Lung (tissue), 12 donors: ENCODE results near the gene GTF2H4. TPM values are rescaled to one million over a fixed set of nuclear protein-coding genes. Genes with fewer than 3 reads are reported as not detected.
A peak's percentile ranks its signal among the peaks of the same experiment; 100 is the strongest.

Experiments used
- ATAC-seq: fragments of 200-7000 bp; cut with Tn5 transposase; one replicate; pipeline ENCODE4 v1.9.1; 2020; ENCODE audit warnings: moderate number of reproducible peaks; ENCODE audit not compliant: insufficient read depth, low FRiP score
- DNase-seq, 3 donors: peaks; one replicate each; pipeline ENCODE4 v3.0.0-alpha.2; 2013 to 2017
- H3K27ac ChIP-seq, 2 donors: one replicate each; pipeline ENCODE4 v1.5.1; 2013; ENCODE audit warnings: mild to moderate bottlenecking in 2 of 2, moderate library complexity in 2 of 2, control low read depth in 1 of 2, inconsistent platforms in 1 of 2, low read depth in 1 of 2, low read length in 1 of 2
- H3K27me3 ChIP-seq, 3 donors: one replicate each; pipeline ENCODE4 v1.5.1; 2013; ENCODE audit warnings: low read length in 2 of 3; ENCODE audit not compliant: control insufficient read depth in 3 of 3, insufficient read depth in 3 of 3
- H3K36me3 ChIP-seq, 4 donors: one replicate each; pipeline ENCODE4 v1.5.1; 2013; ENCODE audit warnings: low read length in 4 of 4, mild to moderate bottlenecking in 1 of 4, moderate library complexity in 1 of 4; ENCODE audit not compliant: control insufficient read depth in 4 of 4, insufficient read depth in 4 of 4
- H3K4me1 ChIP-seq, 5 donors: one replicate each; pipeline ENCODE4 v1.5.1; 2013; ENCODE audit warnings: low read length in 5 of 5, mild to moderate bottlenecking in 2 of 5, moderate library complexity in 1 of 5; ENCODE audit not compliant: control insufficient read depth in 5 of 5, insufficient read depth in 5 of 5
- H3K4me3 ChIP-seq: one replicate; pipeline ENCODE4 v1.5.1; 2013; ENCODE audit warnings: mild to moderate bottlenecking, control low read depth, moderate library complexity
- H3K9ac ChIP-seq, 2 donors: one replicate each; pipeline ENCODE4 v1.5.1; 2013; ENCODE audit warnings: low read length in 2 of 2, control low read depth in 1 of 2; ENCODE audit not compliant: insufficient read depth in 1 of 2
- H3K9me3 ChIP-seq, 4 donors: one replicate each; pipeline ENCODE4 v1.5.1; 2013; ENCODE audit warnings: low read length in 3 of 4, mild to moderate bottlenecking in 1 of 4, moderate library complexity in 1 of 4; ENCODE audit not compliant: control insufficient read depth in 4 of 4, insufficient read depth in 3 of 4
- CTCF ChIP-seq: IDR thresholded peaks from 2 replicates; pipeline ENCODE4 v1.5.1; 2012; ENCODE audit warnings: mild to moderate bottlenecking; ENCODE audit errors: control extremely low read depth, extremely low read depth
- whole genome bisulfite sequencing, 2 donors: extraction: QIAGEN DNeasy Blood & Tissue Kit; methylation state at CpG; one replicate each; pipeline ENCODE4 v1.1.7; 2013; 5-methylcytosine and 5-hydroxymethylcytosine counted together
- polyA plus RNA-seq, 2 donors: library from polyadenylated mRNA; stranded (reverse); fragments of 200-250 nt; gene quantifications; one replicate each; pipeline ENCODE4 v1.2.1, GENCODE V29; 2013
- total RNA-seq, 2 donors: library from RNA; depleted of rRNA in 1 of 2; stranded (reverse); fragments of >200 nt in 1 of 2; gene quantifications; one replicate each; pipeline ENCODE4 v1.2.1, GENCODE V29; 2014 to 2021
- donor health status: control.
- donor health status: control.
- donor health status: Bipolar disorder and iron deficiency.
- donor health status: healthy.
- donor health status: DM: yes; HTN: yes; CAD: no.

GTF2H4 gene
- total and polyA plus RNA-seq, 4 donors = 25.3 to 37.2 (median 31.1) TPM

GRCh38 chr6:30935018-30935417, 27.0 kb downstream of the GTF2H4 start:
- H3K27me3 ChIP-seq = no peaks in the 10 kb centered on the region
- peaks cover 0 to 19% (median 0%) of the 10 kb centered on the region in 5 donors for H3K4me1 ChIP-seq
- peak overlapping the region in 1 of 2 donors; percentile 82 for H3K27ac ChIP-seq
- no peaks in the 10 kb centered on the region for H3K36me3 ChIP-seq
- peak; percentile 14 for ATAC-seq
- H3K4me3 ChIP-seq = no peak overlapping the region
- no peak for TF ChIP-seq CTCF
- no peak overlapping the region for H3K9ac ChIP-seq
- H3K9me3 ChIP-seq = no peaks in the 10 kb centered on the region
- 8 to 9% methylated on average over 3 of the region's 3 CpGs for WGBS, 2 donors
- peak in 1 of 3 donors; percentile 45 for DNase-seq

GRCh38 chr6:30937265-30937664, 29.3 kb downstream of the GTF2H4 start:
- no peak for TF ChIP-seq CTCF
- DNase-seq (peak in 1 of 3 donors; percentile 40), ATAC-seq (peak; percentile 19)
- H3K4me3 ChIP-seq = peak overlapping the region; percentile 22
- H3K27ac ChIP-seq = peak overlapping the region in 1 of 2 donors; percentile 37
- no peaks in the 10 kb centered on the region for H3K36me3 ChIP-seq
- no peaks in the 10 kb centered on the region for H3K27me3 ChIP-seq
- no peak overlapping the region for H3K9ac ChIP-seq
- H3K4me1 ChIP-seq = peaks cover 0 to 16% (median 0%) of the 10 kb centered on the region in 5 donors
- 67 to 81% methylated on average over 6 of the region's 6 CpGs for WGBS, 2 donors
- no peaks in the 10 kb centered on the region for H3K9me3 ChIP-seq

GRCh38 chr6:30938730-30939129, 30.7 kb downstream of the GTF2H4 start:
- Histone ChIP-seq H3K9ac (no peak overlapping the region), H3K9me3 (no peaks in the 10 kb centered on the region), H3K27me3 (no peaks in the 10 kb centered on the region), H3K36me3 (no peaks in the 10 kb centered on the region), H3K4me3 (no peak overlapping the region), H3K4me1 (peaks cover 0 to 16% (median 0%) of the 10 kb centered on the region in 5 donors), H3K27ac (no peak overlapping the region)
- no peak for TF ChIP-seq CTCF
- DNase-seq = no peak
- ATAC-seq = no peak
- 45 to 67% methylated on average over 4 of the region's 4 CpGs for WGBS, 2 donors

GRCh38 chr6:30939473-30939872, 31.5 kb downstream of the GTF2H4 start:
- no peak overlapping the region for H3K27ac ChIP-seq
- H3K4me3 ChIP-seq = no peak overlapping the region
- no peak for TF ChIP-seq CTCF
- no peak overlapping the region for H3K9ac ChIP-seq
- no peaks in the 10 kb centered on the region for H3K36me3 ChIP-seq
- ATAC-seq (no peak), DNase-seq (no peak)
- 62 to 70% methylated on average over 3 of the region's 3 CpGs for WGBS, 2 donors
- no peaks in the 10 kb centered on the region for H3K9me3 ChIP-seq
- no peaks in the 10 kb centered on the region for H3K27me3 ChIP-seq
- H3K4me1 ChIP-seq = peaks cover 0 to 14% (median 0%) of the 10 kb centered on the region in 5 donors
